Transverse colon (tissue), 4 donors: Measurements from ENCODE around the gene EGLN1. TPM values are rescaled to one million over a fixed set of nuclear protein-coding genes. Genes with fewer than 3 reads are reported as not detected.

Source experiments
- DNase-seq: peaks from one replicate; pipeline ENCODE4 v3.0.0-alpha.2; 2019
- H3K27ac ChIP-seq, 4 donors: fragments of 200-600 bp; sonication (generic); 2 replicates each; pipeline ENCODE4 v1.5.1; 2016 to 2018; ENCODE audit warnings: inconsistent platforms in 4 of 4
- H3K27me3 ChIP-seq: fragments of 200-600 bp; sonication (generic); 2 replicates; pipeline ENCODE4 v1.5.1; 2017; ENCODE audit warnings: inconsistent platforms
- H3K36me3 ChIP-seq, 4 donors: fragments of 200-600 bp; sonication (generic); 2 replicates each; pipeline ENCODE4 v1.5.1; 2017 to 2019; ENCODE audit warnings: inconsistent platforms in 4 of 4
- H3K4me1 ChIP-seq, 4 donors: fragments of 200-600 bp; sonication (generic); 2 replicates each; pipeline ENCODE4 v1.5.1; 2017 to 2020; ENCODE audit warnings: inconsistent platforms in 4 of 4
- H3K4me3 ChIP-seq, 4 donors: fragments of 200-600 bp; sonication (generic); 1 replicate in 1 of 4; 2 replicates in 3 of 4; pipeline versions ENCODE4 v1.5.1 to v1.6.1; 2017 to 2019; ENCODE audit warnings: inconsistent platforms in 4 of 4
- H3K9me3 ChIP-seq, 2 donors: fragments of 200-600 bp; sonication (generic); 2 replicates each; pipeline ENCODE4 v1.5.1; 2017 to 2019; ENCODE audit warnings: inconsistent platforms in 2 of 2
- EP300 ChIP-seq: sonication (generic); formaldehyde crosslinking; IDR thresholded peaks from one replicate; pipeline ENCODE4 v1.6.1; 2017; ENCODE audit warnings: antibody characterized with exemption, low read depth
- POLR2A ChIP-seq: fragments of 450-650 bp; IDR thresholded peaks from one replicate; pipeline ENCODE4 v1.6.1; 2016; ENCODE audit warnings: antibody characterized with exemption, mild to moderate bottlenecking, moderate library complexity
- POLR2AphosphoS5 ChIP-seq, 3 donors: sonication (generic); formaldehyde crosslinking; IDR thresholded peaks; one replicate each; pipeline ENCODE4 v1.6.1; 2016; ENCODE audit warnings: antibody characterized with exemption in 3 of 3
- WGBS, 2 donors: methylation state at CpG; one replicate each; pipeline ENCODE4 v1.1.5; 2018; ENCODE audit warnings: low coverage in 1 of 2; 5-methylcytosine and 5-hydroxymethylcytosine counted together
- in situ Hi-C, 4 donors: fragments of 200-750 bp; cut with MboI; loops; one replicate each; pipeline versions ENCODE4 v1.15.0 to v1.15.1; 2017; ENCODE audit warnings: low sequenced_read_pairs in 3 of 4, low pct_ligation_motif_present in 1 of 4, low pct_unique_long_range_greater_than_20kb in 1 of 4
- intact Hi-C: fragments of 100-400 bp; cut with DNase I; formaldehyde crosslinking; loops from one replicate; pipeline ENCODE4 v1.15.1; 2023; ENCODE audit warnings: low total_unique reads
- total RNA-seq, 4 donors: library from RNA; depleted of rRNA; stranded (reverse); fragments of >200 nt; gene quantifications; one replicate each; pipeline ENCODE4 v1.1.0, GENCODE V29; 2016
- TF ChIP-seq, protein P1 (sequence below), 5 experiments: fragments of 200-600 bp in 3 of 5; fragments of 450-650 bp in 2 of 5; sonication (generic) in 3 of 5; IDR thresholded peaks; 1 replicate in 2 of 5; 2 replicates in 3 of 5; pipeline ENCODE4 v1.5.1; 2016 to 2017; ENCODE audit warnings: antibody characterized with exemption in 5 of 5, inconsistent platforms in 3 of 5, mild to moderate bottlenecking in 2 of 5, moderate library complexity in 1 of 5

Gene EGLN1
- total RNA-seq, 4 donors from 2014 or later: 40.2 to 69.2 (median 51.7) TPM

DNA sequence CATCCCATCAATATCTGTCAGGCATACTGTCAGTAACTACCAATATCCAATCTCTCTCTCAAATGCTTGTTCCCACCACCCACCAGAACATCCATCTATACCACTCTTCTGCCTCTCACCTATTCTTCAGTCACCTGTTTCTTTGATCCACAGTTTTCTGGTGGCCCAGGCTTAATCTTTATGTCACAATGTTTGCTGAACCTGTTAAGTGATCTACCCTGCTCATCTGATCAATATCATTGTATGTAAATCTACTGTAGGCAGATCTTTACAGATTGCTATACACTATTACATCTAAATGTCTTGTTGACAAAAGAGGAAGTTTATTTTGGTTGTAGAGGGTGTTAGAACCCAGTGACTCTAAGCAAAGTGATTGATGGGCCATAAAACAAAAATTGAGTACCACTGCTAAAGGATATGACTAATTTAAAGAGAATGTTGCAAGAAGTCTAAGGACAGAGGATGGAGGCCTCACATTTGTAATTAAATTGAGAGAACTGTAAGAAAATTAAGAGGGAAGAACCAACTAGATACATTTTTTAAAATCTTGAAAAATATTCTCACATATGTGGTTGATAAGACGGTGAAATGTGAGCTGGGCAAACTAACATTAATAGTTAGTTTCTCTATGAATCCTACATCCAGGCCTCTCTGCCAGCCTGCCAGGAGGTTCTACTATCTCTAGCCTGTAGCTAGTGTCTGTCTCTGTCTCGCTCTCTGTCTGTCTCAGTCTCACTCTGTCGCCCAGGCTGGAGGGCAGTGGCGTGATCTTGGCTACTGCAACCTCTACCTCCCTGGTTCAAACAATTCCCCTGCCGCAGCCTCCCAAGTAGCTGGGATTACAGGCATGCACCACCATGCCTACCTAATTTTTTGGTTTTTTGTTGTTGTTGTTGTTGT is 34.1 kb downstream of the EGLN1 start:
- TF ChIP-seq EP300 (no peak), POLR2AphosphoS5 (IDR thresholded peaks at IDR 0.05) (no peak), POLR2A (no peak)
- TF ChIP-seq, protein P1, sequence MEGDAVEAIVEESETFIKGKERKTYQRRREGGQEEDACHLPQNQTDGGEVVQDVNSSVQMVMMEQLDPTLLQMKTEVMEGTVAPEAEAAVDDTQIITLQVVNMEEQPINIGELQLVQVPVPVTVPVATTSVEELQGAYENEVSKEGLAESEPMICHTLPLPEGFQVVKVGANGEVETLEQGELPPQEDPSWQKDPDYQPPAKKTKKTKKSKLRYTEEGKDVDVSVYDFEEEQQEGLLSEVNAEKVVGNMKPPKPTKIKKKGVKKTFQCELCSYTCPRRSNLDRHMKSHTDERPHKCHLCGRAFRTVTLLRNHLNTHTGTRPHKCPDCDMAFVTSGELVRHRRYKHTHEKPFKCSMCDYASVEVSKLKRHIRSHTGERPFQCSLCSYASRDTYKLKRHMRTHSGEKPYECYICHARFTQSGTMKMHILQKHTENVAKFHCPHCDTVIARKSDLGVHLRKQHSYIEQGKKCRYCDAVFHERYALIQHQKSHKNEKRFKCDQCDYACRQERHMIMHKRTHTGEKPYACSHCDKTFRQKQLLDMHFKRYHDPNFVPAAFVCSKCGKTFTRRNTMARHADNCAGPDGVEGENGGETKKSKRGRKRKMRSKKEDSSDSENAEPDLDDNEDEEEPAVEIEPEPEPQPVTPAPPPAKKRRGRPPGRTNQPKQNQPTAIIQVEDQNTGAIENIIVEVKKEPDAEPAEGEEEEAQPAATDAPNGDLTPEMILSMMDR (IDR thresholded peaks at IDR 0.05): no peak
- in situ Hi-C loops (no loop called here), intact Hi-C loops (no loop called here)
- H3K4me3 ChIP-seq: no peak overlapping the region
- H3K36me3 ChIP-seq: no peaks in the 10 kb centered on the region
- H3K27ac ChIP-seq: no peak overlapping the region
- 83 to 92% methylated on average over 2 to 5 of the region's 5 CpGs for WGBS, 2 donors
- H3K4me1 ChIP-seq: peaks cover 0 to 28% (median 4%) of the 10 kb centered on the region in 4 donors
- DNase-seq: no peak
- no peaks in the 10 kb centered on the region for H3K9me3 ChIP-seq
- H3K27me3 ChIP-seq: no peaks in the 10 kb centered on the region

DNA sequence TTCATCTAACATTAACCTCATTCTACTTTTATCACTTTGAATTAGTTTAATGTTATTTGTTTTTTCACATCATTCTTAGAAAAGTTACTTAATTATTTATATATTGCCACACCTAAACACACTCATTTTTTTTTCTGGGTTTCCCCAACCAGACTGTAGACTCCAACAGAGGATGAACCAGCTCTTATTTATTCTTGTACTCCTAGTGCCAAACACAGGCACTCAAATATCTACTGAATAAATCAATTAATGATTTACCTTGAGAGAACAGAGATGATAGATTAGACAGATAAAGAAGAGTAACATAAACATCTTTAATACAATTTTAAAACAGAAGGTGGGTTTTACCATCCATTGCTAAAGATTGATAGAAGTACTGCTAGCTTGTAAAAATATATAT is 35.6 kb downstream of the EGLN1 start:
- H3K36me3 ChIP-seq: no peaks in the 10 kb centered on the region
- no peak for TF ChIP-seq EP300
- TF ChIP-seq, protein P1 (IDR thresholded peaks at IDR 0.05): no peak
- no peak for TF ChIP-seq POLR2A
- no peak for TF ChIP-seq POLR2AphosphoS5 (IDR thresholded peaks at IDR 0.05)
- no peak overlapping the region for H3K27ac ChIP-seq
- in situ Hi-C loops (no loop called here), intact Hi-C loops (no loop called here)
- no peak overlapping the region for H3K4me3 ChIP-seq
- no peaks in the 10 kb centered on the region for H3K9me3 ChIP-seq
- H3K27me3 ChIP-seq: no peaks in the 10 kb centered on the region
- peaks cover 0 to 37% (median 7%) of the 10 kb centered on the region in 4 donors for H3K4me1 ChIP-seq
- DNase-seq: no peak

DNA sequence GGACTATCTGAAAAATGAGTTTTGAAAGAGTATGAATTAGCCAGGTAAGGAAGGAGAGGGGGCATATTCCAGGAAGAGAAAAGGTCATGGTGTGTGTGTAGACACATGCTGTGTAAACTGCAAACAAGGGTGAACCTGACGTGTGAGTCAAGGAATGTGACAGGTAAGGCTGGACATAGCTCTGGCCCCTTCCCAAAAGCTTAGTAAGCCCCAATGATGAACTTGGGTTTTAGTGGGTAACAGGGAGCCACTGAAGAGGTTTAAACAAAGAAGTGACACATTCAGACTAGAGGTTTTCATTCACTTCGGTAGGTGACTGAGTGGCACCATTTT is 36.7 kb downstream of the EGLN1 start:
- Histone ChIP-seq H3K27me3 (no peaks in the 10 kb centered on the region), H3K4me1 (peaks cover 0 to 37% (median 7%) of the 10 kb centered on the region in 4 donors), H3K27ac (no peak overlapping the region), H3K4me3 (no peak overlapping the region), H3K9me3 (no peaks in the 10 kb centered on the region), H3K36me3 (no peaks in the 10 kb centered on the region)
- DNase-seq: no peak
- 71 to 87% methylated on average over 1 to 2 of the region's 2 CpGs for WGBS, 2 donors
- intact Hi-C loops (no loop called here), in situ Hi-C loops (no loop called here)
- TF ChIP-seq POLR2A (no peak), EP300 (no peak), POLR2AphosphoS5 (IDR thresholded peaks at IDR 0.05) (no peak)
- TF ChIP-seq, protein P1 (IDR thresholded peaks at IDR 0.05): no peak

DNA sequence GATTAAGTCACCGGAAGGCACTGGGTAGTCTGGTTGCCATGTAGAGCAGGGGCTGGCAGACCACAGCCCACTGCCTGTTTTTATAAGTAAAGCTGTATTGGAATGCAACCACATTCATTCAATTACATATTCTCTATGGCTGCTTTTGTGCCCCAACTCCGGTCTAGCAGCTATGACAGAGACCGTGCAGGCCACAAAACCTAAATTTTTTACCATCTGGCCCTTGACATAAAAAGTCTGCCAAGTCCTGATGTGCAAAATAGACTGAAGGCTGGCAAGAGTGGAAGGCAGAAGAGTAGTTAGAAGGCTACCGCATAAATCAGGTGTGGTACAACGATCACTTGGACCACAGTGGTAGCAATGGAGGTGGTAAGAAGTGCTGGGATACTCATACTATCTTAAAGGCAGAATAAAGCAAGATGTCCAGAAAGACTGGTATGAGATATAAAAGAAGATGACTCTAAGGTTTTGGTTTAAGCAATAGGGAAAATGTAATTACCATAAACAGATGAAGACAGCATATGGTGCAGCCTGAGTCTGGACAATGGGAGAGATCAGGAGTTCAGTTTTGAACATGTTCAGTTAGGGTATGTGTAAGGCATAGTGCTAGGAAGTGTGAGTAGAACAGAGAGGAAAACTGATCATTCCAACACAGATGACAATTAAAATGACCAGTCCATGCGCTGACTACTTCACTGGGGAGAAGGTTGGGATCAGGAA is 37.2 kb downstream of the EGLN1 start:
- intact Hi-C loops (loop anchor here (5.0 kb wide), 1 partner anchor 1287 kb away; no protein-coding TSS in a partner anchor), in situ Hi-C loops (no loop called here)
- peaks cover 0 to 33% (median 7%) of the 10 kb centered on the region in 4 donors for H3K4me1 ChIP-seq
- H3K9me3 ChIP-seq: no peaks in the 10 kb centered on the region
- TF ChIP-seq POLR2A: no peak
- TF ChIP-seq, protein P1 (IDR thresholded peaks at IDR 0.05): no peak
- no peak for TF ChIP-seq POLR2AphosphoS5 (IDR thresholded peaks at IDR 0.05)
- no peak for TF ChIP-seq EP300
- H3K4me3 ChIP-seq: no peak overlapping the region
- H3K27ac ChIP-seq: no peak overlapping the region
- H3K27me3 ChIP-seq: no peaks in the 10 kb centered on the region
- no peaks in the 10 kb centered on the region for H3K36me3 ChIP-seq
- WGBS, 2 donors: 91 to 97% methylated on average over 4 to 6 of the region's 6 CpGs
- no peak for DNase-seq
